NCI-H460 (cell line): ENCODE measurements around the gene EFCAB6. TPM values are rescaled to one million over a fixed set of nuclear protein-coding genes. Genes with fewer than 3 reads are reported as not detected.

Experiments used
- DNase-seq: peaks from one replicate; pipeline ENCODE4 v3.0.0-alpha.2; 2016; ENCODE audit warnings: low read depth; ENCODE audit errors: extremely low read depth
- small RNA-seq, 2 experiments: library from RNA; depleted of rRNA; stranded (forward); fragments of <200 nt; gene quantifications; one replicate each; pipeline ENCODE3, GENCODE V24; 2014
- total RNA-seq: library from RNA; depleted of rRNA; stranded (reverse); fragments of >200 nt; shearing (Covaris generic); gene quantifications from 2 replicates; pipeline ENCODE4 v1.2.3, GENCODE V29; 2014; rRNA removed

Gene EFCAB6
- total RNA-seq, 1 experiment from 2014 or later, result 0.40 TPM

DNA sequence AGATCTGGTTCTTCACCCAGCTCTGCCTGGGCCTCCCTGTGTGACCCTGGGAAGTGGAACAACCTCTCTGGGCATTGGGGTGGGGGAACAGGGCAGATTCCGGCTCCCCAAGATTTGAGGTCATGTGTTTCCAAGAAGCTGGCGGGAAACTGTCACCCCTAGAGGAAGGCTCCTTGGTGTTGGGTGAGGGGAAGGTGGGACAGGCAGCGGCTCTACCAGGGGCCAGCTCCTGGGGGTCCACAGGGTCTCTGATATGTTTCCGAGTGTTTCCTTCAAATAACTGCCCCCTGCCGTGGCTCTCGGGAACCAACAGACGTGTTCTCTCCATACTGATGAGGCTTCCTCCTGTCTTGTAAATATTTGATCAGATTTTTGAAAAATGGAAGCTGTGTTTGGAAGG lies 321.8 kb downstream of the EFCAB6 start:
- DNase-seq, result no peak

DNA sequence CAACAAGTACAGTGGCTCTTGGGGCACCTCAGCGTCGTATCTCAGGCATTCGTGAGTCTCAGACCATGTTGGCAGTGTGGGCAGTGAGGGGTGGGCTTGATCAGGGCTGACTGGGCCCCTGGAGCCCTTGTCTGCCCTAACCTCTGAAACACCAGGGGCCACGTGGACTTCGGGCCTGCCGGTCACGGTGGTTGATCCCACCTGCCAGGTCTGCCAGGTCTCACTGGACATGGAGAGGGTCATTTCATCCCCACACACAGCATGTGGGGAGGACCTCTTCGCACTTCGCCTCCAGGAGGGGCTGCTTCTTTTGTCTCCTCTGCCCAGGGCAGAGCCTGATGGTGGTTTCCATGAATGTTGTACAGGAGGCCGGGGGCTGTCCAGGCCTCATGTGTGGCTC lies 323.2 kb downstream of the EFCAB6 start:
- DNase-seq, result no peak

DNA sequence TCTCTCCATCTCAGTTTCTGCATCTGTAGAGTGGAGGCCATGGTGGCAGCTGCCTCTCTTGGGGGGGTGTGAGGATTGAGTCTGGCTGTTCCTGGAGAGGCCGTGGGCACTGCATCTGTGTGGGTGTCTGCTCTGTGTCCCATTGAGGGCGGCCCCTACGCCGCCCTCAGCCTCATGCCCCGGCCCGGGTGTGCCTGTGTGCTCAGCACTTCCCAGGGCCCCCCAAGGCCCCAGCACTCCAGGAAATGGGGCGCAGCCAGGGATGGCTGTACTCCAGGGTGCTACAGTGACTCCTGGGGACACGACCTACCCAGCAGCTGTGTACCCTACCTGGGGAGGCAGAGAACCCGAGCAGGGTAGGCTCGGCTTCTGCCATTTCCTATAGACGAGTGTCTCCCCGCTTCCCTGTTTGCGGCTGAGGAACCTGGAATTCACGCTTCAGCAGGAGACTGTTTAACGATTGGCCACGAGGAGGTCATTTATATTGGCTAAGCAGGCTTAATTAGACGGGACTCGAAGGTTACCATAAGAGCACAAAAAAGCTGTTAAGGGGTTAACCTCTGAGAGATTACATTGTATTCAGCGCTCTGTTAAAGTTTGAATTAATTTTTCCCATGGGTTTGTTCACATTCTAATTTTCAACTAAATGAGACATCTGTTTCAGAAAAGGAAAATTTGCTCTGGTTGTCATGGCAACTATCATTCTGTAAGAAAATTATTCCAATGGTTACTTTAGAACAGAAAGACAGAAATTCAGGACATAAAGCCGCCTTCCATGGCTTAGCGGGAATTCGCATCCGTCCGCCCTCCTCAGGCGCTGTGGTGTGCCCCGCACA lies 323.9 kb downstream of the EFCAB6 start:
- DNase-seq, result no peak

DNA sequence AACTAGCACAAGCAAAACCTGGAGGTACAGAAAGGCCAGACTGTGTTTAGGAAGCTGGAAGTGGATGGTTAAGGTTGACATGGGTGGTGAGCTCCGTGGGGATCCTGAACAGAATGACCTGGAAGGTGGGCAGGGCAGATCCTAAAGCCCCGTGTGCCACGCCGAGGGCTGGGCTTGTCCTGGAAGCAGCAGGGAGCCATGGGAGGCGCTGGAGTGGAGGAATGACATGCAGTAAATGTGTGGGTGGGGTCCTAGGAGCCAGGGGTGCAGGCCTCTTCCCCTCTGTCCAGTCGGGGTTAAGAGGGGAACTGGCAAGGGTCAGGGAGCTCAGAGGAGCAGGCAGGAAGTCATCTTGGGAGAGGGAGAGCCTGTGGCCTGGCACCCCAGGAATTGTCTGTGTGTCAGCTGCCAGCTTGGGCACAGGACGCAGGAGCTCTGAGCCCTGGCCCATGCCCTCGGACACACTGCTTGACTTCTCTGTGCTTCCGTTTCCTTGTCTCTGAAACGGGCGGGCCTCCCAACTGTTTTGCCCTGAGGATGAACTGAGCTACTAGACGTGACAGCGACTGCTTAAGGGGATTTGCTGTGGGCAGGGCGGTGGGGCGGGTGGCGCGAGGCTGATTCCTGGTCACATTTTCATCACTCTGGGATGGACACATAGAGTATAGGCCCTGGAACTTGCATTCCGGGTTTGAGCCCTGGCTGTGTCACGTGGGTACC lies 324.6 kb downstream of the EFCAB6 start:
- no peak for DNase-seq

DNA sequence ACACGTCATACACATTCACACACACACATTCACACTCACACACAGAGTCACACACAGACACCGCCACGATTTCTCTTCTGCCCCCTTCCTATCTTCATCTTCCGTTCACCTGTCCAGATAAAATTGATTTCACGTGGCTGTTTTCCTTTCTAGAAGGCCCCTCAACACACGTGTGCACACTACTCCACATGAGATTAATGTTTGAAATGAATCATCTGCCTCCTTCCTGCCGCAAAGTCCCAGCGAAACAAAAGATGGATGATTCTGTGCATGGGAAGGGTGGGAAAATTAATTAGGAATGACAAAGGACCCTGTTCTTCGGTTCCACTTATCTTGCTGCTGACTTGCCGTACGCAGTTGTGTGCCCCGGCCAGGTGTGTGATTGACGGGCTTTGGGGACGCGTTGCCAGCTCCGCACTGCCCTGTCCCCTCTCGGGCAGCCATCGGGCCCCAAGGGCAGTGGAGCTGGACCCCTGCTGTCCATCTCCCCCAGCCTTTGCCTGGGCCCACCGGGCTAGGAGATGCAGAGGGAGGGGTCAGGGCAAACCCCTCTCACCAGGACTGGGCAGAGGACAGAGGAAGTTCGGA lies 326.5 kb downstream of the EFCAB6 start:
- no peak for DNase-seq

DNA sequence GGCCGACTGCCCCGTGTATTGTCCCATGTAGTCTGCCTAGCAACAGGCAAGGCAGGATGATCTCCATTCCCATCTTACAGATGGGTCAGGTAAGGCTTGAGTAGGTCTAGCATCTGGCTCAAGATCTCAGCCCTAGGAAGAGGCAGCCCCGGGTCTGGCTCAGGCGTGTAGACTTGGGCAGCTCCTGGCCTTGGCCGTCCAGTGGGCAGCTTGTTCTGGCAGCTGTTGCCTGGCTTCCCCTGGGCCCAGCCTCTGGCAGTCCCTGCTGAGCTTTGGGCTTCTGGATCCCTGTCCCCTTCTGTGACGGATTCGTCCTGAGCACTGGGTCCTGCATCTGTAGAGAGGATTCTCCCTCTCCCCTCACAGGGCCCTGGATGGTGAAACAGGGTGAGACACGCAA lies 327.9 kb downstream of the EFCAB6 start:
- no peak for DNase-seq

DNA sequence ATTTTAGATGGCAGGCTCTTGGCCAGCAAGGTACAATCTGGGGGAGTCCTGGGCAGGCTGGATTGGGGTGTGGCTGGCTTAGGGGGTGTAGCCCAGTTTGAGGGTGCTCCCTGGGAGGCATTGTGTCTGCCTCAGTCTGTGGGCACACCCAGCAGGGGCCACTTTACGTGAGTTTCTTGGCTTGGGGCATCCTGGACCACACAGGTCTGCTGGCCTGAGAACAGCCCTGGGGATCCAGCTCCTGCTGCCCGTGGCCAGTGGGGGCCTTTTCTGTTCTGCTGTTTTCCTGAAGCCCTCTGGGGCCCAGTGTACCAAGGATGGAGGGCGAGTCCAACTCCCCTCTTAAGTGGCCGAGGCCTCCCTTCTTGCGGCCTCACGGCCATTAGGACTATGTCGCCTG lies 328.4 kb downstream of the EFCAB6 start:
- no peak for DNase-seq

DNA sequence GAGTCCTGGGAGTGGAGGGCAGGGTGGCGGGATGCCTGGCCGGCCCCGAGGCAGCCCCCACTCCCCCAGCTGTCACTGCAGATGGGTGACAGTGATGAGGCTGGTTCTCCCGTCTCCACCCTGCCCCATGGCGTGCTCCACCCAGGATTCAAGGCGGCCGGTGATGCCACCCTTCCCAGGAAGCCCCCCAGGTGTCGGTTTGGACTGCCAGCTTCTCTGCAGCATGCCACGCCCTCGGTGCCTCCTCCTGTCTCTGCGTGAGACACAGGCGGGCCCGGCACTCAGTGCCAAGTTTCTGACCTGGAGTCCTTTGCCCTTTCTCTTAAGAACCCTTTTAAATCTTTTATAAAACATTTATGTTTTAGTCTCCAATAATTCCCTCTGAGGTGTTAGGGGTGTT lies 328.8 kb downstream of the EFCAB6 start:
- DNase-seq, result no peak

DNA sequence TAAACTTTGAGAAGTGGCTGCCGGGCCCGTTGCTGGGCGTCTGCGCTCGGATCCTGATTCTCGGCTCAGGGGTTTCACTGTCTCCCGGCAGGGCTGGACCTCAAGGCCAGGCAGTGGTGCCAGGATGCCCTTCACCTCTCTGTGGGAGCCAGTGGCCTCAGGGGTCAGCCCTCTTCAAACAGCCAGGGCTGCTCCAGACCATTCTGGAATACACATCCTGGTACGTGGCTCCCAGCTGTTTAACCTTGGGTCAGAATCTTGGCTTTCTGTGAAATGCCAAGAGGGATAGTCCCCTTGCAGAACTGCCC lies 329.8 kb downstream of the EFCAB6 start:
- no peak for DNase-seq

DNA sequence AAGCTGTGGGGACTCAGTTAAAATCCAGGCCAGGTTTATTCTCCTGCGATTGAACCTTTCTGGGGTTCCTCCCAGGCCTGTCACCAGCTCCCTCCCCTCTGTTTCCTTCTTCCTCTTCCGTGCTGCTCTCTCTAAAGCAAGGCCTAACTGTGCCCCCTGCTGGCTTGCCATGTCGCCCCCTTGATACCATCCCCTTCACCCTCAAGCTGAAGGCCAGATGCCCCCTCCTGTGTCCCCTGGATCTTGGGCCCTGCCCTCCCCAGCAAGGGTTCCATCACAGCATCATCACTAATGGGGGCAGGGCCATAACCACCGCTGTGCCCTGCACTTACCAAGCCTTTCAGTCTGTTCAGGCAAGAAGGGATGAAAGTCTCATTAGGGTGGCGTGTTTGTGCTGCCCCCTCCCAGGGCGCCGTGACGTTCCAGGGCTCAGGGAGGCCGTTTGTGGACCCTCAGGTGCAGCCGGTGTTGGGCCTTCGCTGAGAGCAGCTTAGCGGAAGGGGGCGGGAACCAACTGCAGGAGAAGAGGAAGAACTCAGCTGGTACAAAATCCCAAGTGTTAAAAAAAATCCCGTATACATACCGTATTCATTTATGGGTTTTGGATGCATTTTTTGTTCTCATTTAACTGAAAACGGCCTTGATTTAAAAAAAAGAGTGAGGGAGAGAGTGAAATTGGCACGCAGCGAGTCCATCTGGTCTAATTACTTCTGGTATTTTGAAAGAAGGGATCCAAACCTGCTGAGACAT lies 330.4 kb downstream of the EFCAB6 start:
- no peak for DNase-seq

DNA sequence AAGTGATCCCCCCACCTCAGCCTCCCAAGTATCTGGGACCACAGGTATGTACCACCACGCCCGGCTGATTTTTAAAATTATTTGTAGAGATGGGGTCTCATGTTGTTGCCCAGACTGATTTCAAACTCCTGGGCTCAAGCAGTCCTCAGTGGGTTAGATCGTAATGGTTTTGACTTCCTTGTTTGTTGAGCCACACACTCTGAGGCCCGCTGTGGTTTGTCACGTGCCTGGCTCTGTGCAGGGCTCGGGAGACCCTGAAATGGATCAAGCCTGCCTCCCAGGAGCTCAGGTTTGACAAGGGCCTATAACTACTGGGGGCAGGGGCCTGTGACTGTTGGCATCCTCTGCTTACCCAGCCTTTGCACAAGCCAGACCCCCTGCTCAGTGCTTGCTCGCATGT lies 332.1 kb downstream of the EFCAB6 start:
- no peak for DNase-seq

DNA sequence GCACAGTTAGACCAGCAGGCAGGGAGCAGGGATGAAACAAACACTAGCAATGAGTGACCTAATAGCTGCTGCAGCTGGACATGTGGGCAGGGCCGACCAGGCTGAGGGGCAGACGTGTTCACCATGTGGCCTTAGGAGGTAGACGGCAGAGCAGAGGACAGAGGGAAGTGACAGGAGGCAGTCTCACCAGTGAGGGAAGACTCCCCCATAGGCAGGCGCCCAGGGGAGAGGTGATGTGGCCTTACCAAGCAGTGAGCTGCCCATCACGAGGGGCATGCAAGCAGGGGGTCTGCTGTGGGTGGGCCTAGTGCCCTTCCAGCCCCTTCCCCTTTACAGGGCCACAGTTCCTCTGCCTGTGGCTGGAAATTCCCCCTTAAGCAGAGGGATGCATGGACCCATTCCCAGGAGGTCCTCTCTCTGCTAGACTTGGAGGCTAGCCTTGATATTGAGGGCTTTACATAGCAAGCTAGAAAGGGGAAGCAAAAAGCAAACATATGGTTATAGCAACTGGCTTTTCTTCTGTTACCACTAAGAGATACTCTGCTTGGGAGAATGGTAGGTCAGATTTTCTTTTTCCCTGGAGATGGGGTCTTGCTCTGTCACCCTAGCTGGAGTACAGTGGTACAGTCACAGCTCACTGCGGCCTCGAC lies 332.7 kb downstream of the EFCAB6 start:
- DNase-seq, result no peak

Small RNA genes lying within 50 kb of the gene (small RNA-seq; reads per million reads assigned to genes)
- 0 reads per million in 2 experiments for gene HMGN2P9

Other genes starting within 250 kb of the EFCAB6 start
- not detected in 2 replicates for gene SULT4A1, start 50.2 kb upstream of the EFCAB6 start, total RNA-seq
- gene PNPLA5, start 79.7 kb upstream of the EFCAB6 start, total RNA-seq, result not detected in 2 replicates
- gene PNPLA3, start 111.5 kb upstream of the EFCAB6 start, total RNA-seq, result 0.14 and 0.52 TPM in 2 replicates
- 26.2 and 33.8 TPM in 2 replicates for gene SAMM50, start 143.1 kb upstream of the EFCAB6 start, total RNA-seq
- gene PARVB, start 212.0 kb upstream of the EFCAB6 start, total RNA-seq, result 32.2 and 33.0 TPM in 2 replicates